GM19023 (cell line): ENCODE measurements around the gene XAGE2.
"Not testable (repeated sequence)": the region's sequence is repeated elsewhere in the genome, so short reads cannot be mapped to it uniquely, and the experiment has no call there.

ENCODE experiments used
- ATAC-seq: cut with Tn5 transposase; IDR thresholded peaks from one replicate; pipeline ENCODE4 v1.9.1; 2021; ENCODE audit warnings: mild to moderate bottlenecking, moderate library complexity; ENCODE audit not compliant: unreplicated experiment

XAGE2 gene, protein sequence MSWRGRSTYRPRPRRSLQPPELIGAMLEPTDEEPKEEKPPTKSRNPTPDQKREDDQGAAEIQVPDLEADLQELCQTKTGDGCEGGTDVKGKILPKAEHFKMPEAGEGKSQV

GRCh38 chrX:52368368-52369055 lies at the start of gene XAGE2:
Gene XAGE2 (plus strand): TSS chrX:52369021. CDS start chrX:52370015, 994 bp downstream.
- ATAC-seq: no peak

- no peak for ATAC-seq
Observed at GRCh38 chrX:52337410-52337809, 31.4 kb upstream of the XAGE2 start.

DNA sequence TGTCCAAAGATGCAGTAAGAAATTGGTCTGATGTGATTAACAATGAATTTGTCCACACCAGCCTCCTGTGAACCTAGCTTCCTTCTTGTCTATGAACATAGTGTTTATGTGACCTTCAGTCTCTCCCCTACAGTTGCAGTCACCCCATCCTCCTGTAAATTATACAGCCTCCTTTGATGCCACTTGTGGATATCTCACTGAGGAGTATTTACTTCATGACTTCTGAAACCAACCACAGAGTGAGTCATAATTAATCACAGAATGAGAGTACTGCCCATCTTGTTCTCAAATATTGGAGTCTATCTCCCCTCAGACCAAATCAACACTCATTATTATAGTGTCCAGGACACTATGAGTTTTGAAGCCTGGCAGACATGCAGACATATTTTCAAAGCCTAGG lies 27.3 kb upstream of the XAGE2 start:
- ATAC-seq: no peak

GRCh38 chrX:52343131-52343530 lies 25.7 kb upstream of the XAGE2 start:
- ATAC-seq: not testable (repeated sequence)

GRCh38 chrX:52345402-52345801 lies 23.4 kb upstream of the XAGE2 start:
- ATAC-seq: not testable (repeated sequence)

DNA sequence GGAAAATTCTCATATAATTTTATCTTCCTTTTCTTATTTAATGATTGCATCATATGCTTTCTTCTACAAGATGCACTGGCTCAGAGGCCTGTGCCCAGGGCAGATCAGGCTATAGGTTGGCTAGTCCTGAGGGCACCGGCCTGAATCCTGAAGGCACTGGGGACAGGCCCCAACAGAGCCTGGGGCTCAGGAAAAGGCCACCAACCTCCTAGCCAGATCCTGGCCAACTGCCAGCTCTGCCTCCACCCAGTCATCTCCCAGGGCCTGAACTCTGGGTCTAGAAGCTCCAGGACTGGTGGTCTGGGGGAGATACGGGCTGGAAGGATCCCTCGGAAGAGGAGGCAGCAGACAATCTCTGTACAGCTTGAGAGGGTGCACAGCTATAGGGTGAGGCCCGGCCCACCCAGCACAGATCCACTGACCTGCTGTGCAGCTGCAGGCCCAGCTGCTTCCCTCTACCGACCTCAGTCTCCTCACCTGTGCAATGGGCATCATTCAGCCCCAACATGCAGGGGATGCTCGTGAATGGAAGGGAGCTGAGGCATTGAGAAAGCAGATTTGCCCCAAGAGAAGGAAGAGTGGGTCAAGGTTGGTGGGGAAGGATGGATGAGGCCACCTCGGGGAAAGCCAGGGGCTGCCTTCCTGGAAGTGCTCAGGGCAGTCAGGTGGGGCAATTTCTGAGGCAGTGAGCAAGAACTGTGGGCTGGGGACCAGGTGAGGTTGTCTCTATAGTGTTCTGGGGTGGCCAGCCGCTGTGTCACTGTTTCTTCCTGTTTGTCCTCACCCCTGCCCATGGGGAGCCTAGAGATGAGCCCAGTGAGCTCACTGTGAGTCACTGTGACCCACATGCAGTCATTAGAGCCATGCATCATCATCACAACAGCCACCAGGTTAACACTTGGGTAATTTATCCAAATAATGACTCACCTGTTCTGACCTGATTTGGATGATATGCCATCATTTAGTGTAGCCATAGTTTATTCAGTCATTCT lies 22.4 kb upstream of the XAGE2 start:
- no peak for ATAC-seq

GRCh38 chrX:52349681-52350080 lies 19.1 kb upstream of the XAGE2 start:
- no peak for ATAC-seq

GRCh38 chrX:52352551-52352950 lies 16.3 kb upstream of the XAGE2 start:
- no peak for ATAC-seq

- no peak for ATAC-seq
Observed at GRCh38 chrX:52353838-52354237, 15.0 kb upstream of the XAGE2 start.

DNA sequence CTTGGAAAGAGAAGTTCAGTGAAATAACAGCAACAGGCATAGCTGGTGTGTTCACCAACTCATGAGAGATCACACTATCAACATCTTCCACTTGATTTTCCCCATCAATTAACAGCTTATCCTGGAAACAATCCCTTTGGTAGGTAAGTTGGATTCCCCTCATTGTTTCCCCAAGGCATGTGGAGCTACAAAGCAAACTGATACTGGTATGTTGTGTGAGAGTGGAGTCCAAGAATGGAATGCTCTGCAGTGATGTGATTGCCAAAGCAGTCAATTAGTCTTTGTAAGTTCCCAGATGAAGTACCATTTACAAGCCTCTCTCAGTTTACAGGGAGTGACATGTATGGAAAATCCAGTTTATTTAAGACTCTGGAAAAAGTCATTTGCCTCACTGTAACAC lies 13.7 kb upstream of the XAGE2 start:
- no peak for ATAC-seq

DNA sequence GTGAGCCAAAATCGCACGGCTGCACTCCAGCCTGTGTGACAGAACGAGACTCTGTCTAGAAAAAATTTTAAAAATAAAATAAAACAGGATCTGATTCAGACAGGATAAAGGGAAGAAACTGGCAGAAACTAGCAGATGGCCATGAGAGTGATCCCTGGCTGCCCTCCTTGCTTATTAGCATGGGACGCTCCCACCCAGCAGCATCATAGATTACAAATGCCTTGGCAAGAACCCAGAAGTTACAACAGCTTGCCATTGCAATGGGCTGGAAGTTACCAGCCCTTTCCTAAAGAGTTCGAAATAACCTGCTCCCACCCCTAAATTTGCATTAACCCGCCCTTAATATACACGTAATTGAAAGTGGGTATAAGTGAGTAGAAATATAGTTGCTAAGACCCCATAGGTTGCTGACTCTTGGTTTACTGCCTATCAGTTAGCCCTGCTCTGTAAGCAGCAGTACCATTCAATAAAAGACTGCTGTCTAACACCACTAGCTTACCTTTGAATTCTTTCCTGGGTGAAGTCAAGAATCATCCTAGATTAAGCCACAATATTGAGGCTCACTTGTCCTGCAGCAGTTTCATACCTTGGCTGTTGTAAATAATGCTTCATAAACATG lies 9.1 kb upstream of the XAGE2 start:
- no peak for ATAC-seq

DNA sequence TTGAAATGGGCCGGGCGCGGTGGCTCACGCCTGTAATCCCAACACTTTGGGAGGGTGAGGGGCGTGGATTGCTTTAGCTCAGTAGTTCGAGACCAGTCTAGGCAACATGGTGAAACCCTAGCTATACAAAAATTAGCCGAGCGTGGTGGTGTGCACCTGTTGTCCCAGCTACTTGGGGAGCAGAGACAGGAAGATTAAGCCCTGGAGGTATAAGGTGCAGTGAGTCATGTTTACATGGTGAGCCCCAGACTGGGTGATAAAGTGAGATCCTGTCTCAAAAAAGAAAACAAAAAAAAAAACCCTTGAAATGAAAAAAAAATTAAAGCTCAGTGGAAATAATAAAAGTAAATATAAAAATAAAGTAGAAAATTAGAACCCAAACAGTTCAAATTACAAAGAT lies 6.9 kb upstream of the XAGE2 start:
- no peak for ATAC-seq

DNA sequence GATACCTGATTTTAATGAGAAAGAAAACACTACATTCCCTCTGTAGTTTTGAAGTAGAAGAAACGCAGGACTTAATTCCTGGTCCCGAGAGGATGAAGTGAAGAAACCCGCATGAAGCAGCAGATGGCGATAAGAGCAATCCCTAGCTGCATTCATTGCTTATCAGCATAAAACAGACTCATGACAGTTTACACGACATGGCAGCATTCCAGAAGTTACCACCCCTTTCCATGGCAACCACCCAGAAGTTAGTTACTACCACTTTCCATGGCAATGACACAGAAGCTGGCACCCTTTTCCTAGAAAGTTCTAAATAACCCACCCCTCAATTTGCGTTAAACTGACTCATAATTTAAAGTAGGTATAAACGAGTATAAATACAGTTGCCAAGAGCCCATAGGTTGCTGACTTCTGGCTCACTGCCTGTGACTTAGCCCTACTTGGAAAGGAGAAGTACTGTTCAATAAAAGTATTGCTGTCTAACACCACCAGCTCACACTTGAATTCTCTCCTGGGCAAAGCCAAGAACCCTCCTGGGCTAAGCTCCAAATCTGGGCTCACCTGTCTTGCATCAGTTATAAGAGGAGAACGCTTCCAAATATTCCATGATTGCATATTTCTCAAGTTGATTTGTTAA lies 5.5 kb upstream of the XAGE2 start:
- no peak for ATAC-seq

DNA sequence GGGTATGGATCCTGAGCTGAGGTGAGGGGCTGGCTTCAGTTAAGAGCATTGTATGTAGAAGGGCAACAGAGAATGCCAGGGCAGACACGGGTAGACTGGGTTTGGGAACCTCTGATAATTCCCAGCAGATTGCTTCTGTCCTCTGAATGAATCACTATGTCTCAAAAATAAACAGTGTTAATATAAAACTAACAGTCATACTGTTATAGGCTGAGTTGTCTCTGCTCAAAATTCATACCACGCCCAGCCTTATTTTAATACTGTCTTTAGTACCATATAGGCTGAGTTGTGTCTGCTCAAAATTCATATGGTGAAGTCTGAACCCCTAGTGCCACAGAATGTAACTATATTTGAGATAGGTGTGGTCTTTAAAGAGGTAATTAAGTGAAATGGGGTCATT lies 10.0 kb downstream of the XAGE2 start:
- ATAC-seq: no peak

- no peak for ATAC-seq
Observed at GRCh38 chrX:52380993-52381392, 12.2 kb downstream of the XAGE2 start.

DNA sequence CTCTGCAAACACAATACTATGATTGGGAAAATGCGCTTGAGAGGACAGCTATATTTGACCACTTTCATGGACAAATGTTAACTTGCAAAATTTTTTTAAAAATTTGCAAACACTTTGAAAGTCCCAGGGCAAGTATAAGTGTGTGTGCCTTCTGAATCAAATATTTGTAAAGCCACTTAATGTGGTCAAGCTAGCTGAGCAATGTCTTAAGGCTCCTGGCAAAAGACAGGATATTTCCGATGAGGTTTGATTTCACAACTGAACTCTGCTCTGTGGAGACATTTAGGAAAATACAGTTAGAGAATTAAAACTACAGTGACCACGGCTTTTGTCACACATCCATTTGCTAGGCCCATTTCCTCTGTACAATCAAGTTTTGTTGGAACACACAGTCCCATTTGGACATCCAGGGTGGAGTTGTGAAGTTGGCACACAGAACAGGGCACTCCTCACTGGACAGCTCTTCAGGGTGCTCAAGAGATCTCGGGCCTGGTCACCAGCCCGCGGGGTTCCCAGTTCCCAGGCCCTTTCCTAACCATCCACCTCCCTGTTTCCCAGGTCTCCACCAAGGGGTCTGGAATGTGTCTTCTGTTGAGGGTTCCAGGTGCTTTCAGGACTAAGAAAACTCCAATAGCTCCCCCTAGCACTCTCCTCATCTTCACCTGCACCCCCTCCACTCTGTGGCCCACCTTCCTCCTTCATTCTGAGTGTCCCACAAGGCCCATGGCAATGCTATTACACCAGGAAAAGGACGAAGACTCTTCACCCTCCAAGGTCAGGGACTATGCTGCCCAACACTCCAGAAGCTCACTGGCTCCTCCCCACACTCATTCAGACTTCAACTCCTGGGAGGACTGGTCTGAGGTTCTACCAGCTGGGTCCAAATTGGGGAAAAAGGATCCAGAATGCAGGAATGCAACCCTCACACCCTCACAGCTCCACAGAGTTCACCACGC lies 41.9 kb downstream of the XAGE2 start:
- ATAC-seq: no peak

DNA sequence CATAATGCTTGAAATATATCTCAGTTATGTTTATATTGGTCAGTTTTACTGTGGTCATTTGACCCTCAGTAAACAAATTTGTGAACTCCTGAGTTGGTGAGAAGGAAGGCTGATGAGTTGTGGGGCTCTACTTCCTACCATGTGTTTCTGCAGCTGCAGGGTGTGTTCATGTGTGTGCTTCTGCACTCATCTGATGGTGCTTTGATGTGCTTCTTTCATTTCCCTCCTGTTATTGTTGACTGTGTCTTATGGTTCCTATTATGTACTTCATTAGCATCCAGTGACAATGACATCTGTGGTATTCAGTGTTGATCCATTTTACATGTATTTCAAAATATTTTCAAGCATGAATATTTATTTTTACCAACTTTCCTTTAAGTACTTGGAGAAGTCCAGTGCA lies 46.5 kb downstream of the XAGE2 start:
- no peak for ATAC-seq

DNA sequence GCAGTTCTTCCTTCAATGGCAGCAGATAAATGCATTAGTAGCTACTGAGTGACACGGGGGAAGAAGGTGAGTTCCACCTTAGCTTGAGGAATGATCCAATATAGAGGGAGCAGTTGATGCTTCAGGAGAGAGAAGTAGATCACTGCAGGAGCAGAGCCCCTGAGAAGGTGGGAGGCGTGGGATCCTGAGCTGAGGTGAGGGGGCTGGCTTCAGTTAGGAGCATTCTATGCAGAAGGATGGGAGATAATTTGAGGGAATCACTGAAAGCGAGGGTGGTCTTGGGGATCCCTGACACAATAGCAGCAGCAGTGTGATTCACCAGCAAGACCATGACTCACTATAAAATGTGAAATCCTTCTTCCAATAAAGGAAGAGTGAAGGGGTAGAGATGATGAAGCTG lies 48.0 kb downstream of the XAGE2 start:
- ATAC-seq: no peak

- no peak for ATAC-seq
Observed at GRCh38 chrX:52420824-52421443, 52.1 kb downstream of the XAGE2 start.
